HepG2 (cell line): ENCODE measurements around the gene ATOSB. TPM values are rescaled to one million over a fixed set of nuclear protein-coding genes. Genes with fewer than 3 reads are reported as not detected.

Source experiments
- CCAR2 ChIP-seq: fragments of 200-400 bp; formaldehyde crosslinking; optimal IDR thresholded peaks from 2 replicates; pipeline ENCODE3; 2018; ENCODE audit warnings: low read depth, mild to moderate bottlenecking, low read length, moderate library complexity
- FOXA1 ChIP-seq, 2 experiments: fragments of 450-650 bp in 1 of 2; sonication (generic) in 1 of 2; formaldehyde crosslinking in 1 of 2; IDR thresholded peaks; 2 replicates each; pipeline versions ENCODE4 v1.4.0 to v1.6.1; 2016 to 2020; ENCODE audit warnings: missing genetic modification reagents in 1 of 2
- ISX ChIP-seq: sonication (generic); formaldehyde crosslinking; conservative IDR thresholded peaks from 2 replicates; pipeline ENCODE4 v1.5.0; 2020; ENCODE audit warnings: missing genetic modification reagents
- KMT2B ChIP-seq: IDR thresholded peaks from 2 replicates; pipeline ENCODE4 v1.6.1; 2016; ENCODE audit warnings: missing genetic modification reagents, missing compliant biosample characterization
- MXI1 ChIP-seq: IDR thresholded peaks from 3 replicates; pipeline ENCODE4 v1.6.1; 2012; ENCODE audit warnings: low read depth, low read length, inconsistent platforms, borderline replicate concordance
- SRSF9 ChIP-seq: fragments of 200-400 bp; formaldehyde crosslinking; IDR thresholded peaks from 2 replicates; pipeline ENCODE4 v1.6.1; 2018; ENCODE audit warnings: borderline replicate concordance, mild to moderate bottlenecking, low read depth, low read length; ENCODE audit not compliant: insufficient read depth, poor library complexity, severe bottlenecking
- ZFYVE20 ChIP-seq: sonication (generic); formaldehyde crosslinking; IDR thresholded peaks from 2 replicates; pipeline ENCODE4 v1.8.0; 2023; ENCODE audit warnings: low read depth, mild to moderate bottlenecking, moderate library complexity, missing genetic modification reagents, borderline replicate concordance
- ZNF3 ChIP-seq: IDR thresholded peaks from 2 replicates; pipeline ENCODE4 v1.7.0; 2017; ENCODE audit warnings: inconsistent platforms
- ZNF7 ChIP-seq: IDR thresholded peaks from 2 replicates; pipeline ENCODE4 v1.6.1; 2016; ENCODE audit warnings: missing biosample characterization, missing genetic modification reagents
- ZNF746 ChIP-seq: sonication (generic); formaldehyde crosslinking; IDR thresholded peaks from 2 replicates; pipeline ENCODE4 v1.8.0; 2022; ENCODE audit warnings: mild to moderate bottlenecking, missing genetic modification reagents
- ZNF878 ChIP-seq: sonication (generic); formaldehyde crosslinking; IDR thresholded peaks from 2 replicates; pipeline ENCODE4 v1.8.1; 2023; ENCODE audit warnings: mild to moderate bottlenecking, missing genetic modification reagents, moderate library complexity
- polyA plus RNA-seq, 8 experiments: library from polyadenylated mRNA; depleted of rRNA in 3 of 8; stranded (reverse) in 7 of 8; unstranded in 1 of 8; fragments of >200 nt; fragmentation: Illumina TruSeq in 4 of 8; extraction: Trizol in 4 of 8; gene quantifications; 2 replicates each; pipeline versions ENCODE4 v1.2.1 to v1.2.3, GENCODE V29; 2011 to 2016; ENCODE audit warnings: low read depth in 4 of 8, missing spikeins in 1 of 8, mixed read lengths in 1 of 8; ENCODE audit not compliant: insufficient read depth in 1 of 8
- total RNA-seq, 5 experiments: library from RNA; depleted of rRNA; stranded (reverse); fragments of >200 nt; fragmentation: Illumina TruSeq; extraction: Trizol; gene quantifications; 2 replicates each; pipeline ENCODE4 v1.2.3, GENCODE V29; 2016; ENCODE audit warnings: low read depth in 1 of 5
- TF ChIP-seq, protein P1 (sequence below): IDR thresholded peaks from 2 replicates; pipeline ENCODE4 v1.6.1; 2012; ENCODE audit warnings: low read depth, low read length, improper control_type of control experiment
- TF ChIP-seq, protein P2 (sequence below): sonication (generic); formaldehyde crosslinking; conservative IDR thresholded peaks from 2 replicates; pipeline ENCODE4 v1.8.0; 2022; ENCODE audit warnings: low read depth, missing genetic modification reagents
- TF ChIP-seq, protein P3 (sequence below): fragments of 450-650 bp; IDR thresholded peaks from 2 replicates; pipeline ENCODE4 v1.6.1; 2017
- TF ChIP-seq, protein P4 (sequence below): sonication (generic); formaldehyde crosslinking; conservative IDR thresholded peaks from 2 replicates; pipeline ENCODE4 v1.4.0; 2020; ENCODE audit warnings: mild to moderate bottlenecking, missing genetic modification reagents, moderate library complexity
- TF ChIP-seq, protein P5 (sequence below): sonication (generic); formaldehyde crosslinking; conservative IDR thresholded peaks from 2 replicates; pipeline ENCODE4 v1.4.0; 2020; ENCODE audit warnings: missing genetic modification reagents
- TF ChIP-seq, protein P6 (sequence below): sonication (generic); formaldehyde crosslinking; IDR thresholded peaks from 2 replicates; pipeline ENCODE4 v1.5.1; 2020; ENCODE audit warnings: missing genetic modification reagents, mild to moderate bottlenecking, borderline replicate concordance

Gene ATOSB
- total and polyA plus RNA-seq, 2 of the 13 experiments (the other 11 are each of a cell fraction or from before 2014, with no cell fraction given) = 1.9 to 6.4 TPM

DNA sequence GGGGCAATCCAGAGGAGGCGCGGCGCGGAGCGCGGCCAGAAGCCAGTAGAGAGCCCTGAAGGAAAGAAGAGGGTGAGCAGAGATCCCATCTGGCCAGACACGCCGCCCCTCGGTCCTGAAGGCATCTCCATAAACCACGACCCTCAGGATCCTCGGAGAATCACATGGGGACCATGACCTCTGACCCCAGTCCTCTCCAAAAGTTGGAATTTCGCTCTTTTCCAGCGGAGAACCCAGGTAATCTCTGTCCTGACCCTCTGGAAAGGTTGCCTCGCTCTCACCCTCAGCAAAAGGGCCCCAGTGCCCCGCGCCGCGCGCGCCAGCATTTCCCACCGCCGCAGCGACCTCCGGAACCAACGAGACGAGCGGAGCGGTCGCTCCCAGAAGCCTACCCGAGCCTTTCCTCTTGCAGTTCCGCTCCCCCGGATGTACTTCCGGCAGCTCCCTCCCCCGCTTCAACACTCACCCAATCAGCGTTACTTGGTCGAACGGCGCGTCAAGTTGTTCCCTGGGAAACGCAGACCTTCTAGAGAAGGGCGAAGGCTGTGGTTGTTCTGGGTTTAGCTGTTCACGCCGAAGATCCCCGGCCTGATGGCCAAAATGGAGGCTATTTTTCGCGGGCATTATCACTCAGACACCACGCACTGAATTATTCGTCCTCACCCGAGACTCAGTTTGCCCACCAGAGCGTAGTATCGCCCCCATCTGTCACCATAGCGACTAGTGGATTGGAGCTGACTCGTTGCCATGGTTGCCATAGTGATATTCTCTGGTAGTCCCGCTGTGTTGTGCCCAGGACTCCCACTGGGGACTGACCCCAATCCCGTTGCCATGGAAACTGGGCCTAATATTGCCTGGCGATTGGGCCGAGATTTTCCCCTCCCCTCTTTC is 12.6 kb downstream of the ATOSB start, which contains the start of gene STOML2 (continued):
- TF ChIP-seq ISX (no peak), KMT2B (CRISPR knock-in tag) (peak; percentile 93), SRSF9 (no peak), ZNF878 (CRISPR knock-in tag) (no peak; the same call in 1 of the 2 replicates), MXI1 (peak; percentile 94), ZNF746 (no peak; the same call in none of the 2 replicates), CCAR2 (no peak), ZFYVE20 (no peak), FOXA1 (IDR thresholded peaks at IDR 0.05) (no peak), FOXA1 (CRISPR knock-in tag; IDR thresholded peaks at IDR 0.05) (0 out of 2 replicates have a peak, but pooled peaks have one; percentile 18), ZNF7 (CRISPR knock-in tag) (no peak), ZNF3 (CRISPR knock-in tag) (no peak)
- TF ChIP-seq, protein P1, sequence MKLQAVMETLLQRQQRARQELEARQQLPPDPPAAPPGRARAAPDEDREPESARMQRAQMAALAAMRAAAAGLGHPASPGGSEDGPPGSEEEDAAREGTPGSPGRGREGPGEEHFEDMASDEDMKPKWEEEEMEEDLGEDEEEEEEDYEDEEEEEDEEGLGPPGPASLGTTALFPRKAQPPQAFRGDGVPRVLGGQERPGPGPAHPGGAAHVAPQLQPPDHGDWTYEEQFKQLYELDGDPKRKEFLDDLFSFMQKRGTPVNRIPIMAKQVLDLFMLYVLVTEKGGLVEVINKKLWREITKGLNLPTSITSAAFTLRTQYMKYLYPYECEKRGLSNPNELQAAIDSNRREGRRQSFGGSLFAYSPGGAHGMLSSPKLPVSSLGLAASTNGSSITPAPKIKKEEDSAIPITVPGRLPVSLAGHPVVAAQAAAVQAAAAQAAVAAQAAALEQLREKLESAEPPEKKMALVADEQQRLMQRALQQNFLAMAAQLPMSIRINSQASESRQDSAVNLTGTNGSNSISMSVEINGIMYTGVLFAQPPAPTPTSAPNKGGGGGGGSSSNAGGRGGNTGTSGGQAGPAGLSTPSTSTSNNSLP = no peak
- TF ChIP-seq, protein P2, sequence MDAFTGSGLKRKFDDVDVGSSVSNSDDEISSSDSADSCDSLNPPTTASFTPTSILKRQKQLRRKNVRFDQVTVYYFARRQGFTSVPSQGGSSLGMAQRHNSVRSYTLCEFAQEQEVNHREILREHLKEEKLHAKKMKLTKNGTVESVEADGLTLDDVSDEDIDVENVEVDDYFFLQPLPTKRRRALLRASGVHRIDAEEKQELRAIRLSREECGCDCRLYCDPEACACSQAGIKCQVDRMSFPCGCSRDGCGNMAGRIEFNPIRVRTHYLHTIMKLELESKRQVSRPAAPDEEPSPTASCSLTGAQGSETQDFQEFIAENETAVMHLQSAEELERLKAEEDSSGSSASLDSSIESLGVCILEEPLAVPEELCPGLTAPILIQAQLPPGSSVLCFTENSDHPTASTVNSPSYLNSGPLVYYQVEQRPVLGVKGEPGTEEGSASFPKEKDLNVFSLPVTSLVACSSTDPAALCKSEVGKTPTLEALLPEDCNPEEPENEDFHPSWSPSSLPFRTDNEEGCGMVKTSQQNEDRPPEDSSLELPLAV (CRISPR knock-in tag) = peak; percentile 86; the same call in 1 of the 2 replicates
- TF ChIP-seq, protein P3, sequence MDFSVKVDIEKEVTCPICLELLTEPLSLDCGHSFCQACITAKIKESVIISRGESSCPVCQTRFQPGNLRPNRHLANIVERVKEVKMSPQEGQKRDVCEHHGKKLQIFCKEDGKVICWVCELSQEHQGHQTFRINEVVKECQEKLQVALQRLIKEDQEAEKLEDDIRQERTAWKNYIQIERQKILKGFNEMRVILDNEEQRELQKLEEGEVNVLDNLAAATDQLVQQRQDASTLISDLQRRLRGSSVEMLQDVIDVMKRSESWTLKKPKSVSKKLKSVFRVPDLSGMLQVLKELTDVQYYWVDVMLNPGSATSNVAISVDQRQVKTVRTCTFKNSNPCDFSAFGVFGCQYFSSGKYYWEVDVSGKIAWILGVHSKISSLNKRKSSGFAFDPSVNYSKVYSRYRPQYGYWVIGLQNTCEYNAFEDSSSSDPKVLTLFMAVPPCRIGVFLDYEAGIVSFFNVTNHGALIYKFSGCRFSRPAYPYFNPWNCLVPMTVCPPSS = no peak
- TF ChIP-seq, protein P4, sequence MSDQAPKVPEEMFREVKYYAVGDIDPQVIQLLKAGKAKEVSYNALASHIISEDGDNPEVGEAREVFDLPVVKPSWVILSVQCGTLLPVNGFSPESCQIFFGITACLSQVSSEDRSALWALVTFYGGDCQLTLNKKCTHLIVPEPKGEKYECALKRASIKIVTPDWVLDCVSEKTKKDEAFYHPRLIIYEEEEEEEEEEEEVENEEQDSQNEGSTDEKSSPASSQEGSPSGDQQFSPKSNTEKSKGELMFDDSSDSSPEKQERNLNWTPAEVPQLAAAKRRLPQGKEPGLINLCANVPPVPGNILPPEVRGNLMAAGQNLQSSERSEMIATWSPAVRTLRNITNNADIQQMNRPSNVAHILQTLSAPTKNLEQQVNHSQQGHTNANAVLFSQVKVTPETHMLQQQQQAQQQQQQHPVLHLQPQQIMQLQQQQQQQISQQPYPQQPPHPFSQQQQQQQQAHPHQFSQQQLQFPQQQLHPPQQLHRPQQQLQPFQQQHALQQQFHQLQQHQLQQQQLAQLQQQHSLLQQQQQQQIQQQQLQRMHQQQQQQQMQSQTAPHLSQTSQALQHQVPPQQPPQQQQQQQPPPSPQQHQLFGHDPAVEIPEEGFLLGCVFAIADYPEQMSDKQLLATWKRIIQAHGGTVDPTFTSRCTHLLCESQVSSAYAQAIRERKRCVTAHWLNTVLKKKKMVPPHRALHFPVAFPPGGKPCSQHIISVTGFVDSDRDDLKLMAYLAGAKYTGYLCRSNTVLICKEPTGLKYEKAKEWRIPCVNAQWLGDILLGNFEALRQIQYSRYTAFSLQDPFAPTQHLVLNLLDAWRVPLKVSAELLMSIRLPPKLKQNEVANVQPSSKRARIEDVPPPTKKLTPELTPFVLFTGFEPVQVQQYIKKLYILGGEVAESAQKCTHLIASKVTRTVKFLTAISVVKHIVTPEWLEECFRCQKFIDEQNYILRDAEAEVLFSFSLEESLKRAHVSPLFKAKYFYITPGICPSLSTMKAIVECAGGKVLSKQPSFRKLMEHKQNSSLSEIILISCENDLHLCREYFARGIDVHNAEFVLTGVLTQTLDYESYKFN = peak; percentile 18; the same call in 1 of the 2 replicates
- TF ChIP-seq, protein P5, sequence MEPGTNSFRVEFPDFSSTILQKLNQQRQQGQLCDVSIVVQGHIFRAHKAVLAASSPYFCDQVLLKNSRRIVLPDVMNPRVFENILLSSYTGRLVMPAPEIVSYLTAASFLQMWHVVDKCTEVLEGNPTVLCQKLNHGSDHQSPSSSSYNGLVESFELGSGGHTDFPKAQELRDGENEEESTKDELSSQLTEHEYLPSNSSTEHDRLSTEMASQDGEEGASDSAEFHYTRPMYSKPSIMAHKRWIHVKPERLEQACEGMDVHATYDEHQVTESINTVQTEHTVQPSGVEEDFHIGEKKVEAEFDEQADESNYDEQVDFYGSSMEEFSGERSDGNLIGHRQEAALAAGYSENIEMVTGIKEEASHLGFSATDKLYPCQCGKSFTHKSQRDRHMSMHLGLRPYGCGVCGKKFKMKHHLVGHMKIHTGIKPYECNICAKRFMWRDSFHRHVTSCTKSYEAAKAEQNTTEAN = 0 out of 2 replicates have a peak, but pooled peaks have one; percentile 44
- TF ChIP-seq, protein P6, sequence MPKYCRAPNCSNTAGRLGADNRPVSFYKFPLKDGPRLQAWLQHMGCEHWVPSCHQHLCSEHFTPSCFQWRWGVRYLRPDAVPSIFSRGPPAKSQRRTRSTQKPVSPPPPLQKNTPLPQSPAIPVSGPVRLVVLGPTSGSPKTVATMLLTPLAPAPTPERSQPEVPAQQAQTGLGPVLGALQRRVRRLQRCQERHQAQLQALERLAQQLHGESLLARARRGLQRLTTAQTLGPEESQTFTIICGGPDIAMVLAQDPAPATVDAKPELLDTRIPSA (CRISPR knock-in tag) = no peak
